Suprapubic skin (tissue), 4 donors: ENCODE measurements around the gene SHQ1.

ENCODE experiments used
- EP300 ChIP-seq: sonication (generic); formaldehyde crosslinking; IDR thresholded peaks from one replicate; pipeline ENCODE4 v1.6.1; 2017; ENCODE audit warnings: antibody characterized with exemption
- POLR2A ChIP-seq, 2 donors: fragments of 450-650 bp; IDR thresholded peaks; one replicate each; pipeline ENCODE4 v1.6.1; 2017; ENCODE audit warnings: antibody characterized with exemption in 2 of 2, mild to moderate bottlenecking in 2 of 2, moderate library complexity in 2 of 2
- POLR2AphosphoS5 ChIP-seq, 3 donors: sonication (generic); formaldehyde crosslinking; IDR thresholded peaks; one replicate each; pipeline ENCODE4 v1.6.1; 2017; ENCODE audit warnings: antibody characterized with exemption in 3 of 3
- TF ChIP-seq, protein P1 (sequence below), 2 donors: fragments of 200-600 bp in 1 of 2; fragments of 450-650 bp in 1 of 2; sonication (generic) in 1 of 2; IDR thresholded peaks; one replicate each; pipeline ENCODE4 v1.5.1; 2016 to 2019; ENCODE audit warnings: antibody characterized with exemption in 2 of 2, mild to moderate bottlenecking in 1 of 2, moderate library complexity in 1 of 2

DNA sequence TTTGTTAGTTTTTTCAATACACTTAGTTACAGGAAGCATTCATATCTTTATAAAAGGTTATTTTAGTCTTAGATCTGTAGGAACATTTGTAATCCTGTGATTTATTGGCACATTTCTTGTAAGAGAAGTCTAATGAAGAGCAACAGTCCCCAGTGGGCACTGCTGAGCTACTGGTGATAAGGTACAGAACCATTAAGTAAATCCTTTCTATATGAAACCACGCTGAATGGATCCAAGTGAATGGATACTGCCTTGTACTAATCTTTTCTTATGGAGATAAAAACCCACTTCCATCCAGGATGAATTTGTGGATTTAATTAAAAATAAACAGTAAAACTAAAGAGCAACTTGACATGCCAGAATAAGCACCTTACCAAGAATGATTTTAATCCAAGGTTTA is 64.0 kb downstream of the SHQ1 start:
- TF ChIP-seq, protein P1, sequence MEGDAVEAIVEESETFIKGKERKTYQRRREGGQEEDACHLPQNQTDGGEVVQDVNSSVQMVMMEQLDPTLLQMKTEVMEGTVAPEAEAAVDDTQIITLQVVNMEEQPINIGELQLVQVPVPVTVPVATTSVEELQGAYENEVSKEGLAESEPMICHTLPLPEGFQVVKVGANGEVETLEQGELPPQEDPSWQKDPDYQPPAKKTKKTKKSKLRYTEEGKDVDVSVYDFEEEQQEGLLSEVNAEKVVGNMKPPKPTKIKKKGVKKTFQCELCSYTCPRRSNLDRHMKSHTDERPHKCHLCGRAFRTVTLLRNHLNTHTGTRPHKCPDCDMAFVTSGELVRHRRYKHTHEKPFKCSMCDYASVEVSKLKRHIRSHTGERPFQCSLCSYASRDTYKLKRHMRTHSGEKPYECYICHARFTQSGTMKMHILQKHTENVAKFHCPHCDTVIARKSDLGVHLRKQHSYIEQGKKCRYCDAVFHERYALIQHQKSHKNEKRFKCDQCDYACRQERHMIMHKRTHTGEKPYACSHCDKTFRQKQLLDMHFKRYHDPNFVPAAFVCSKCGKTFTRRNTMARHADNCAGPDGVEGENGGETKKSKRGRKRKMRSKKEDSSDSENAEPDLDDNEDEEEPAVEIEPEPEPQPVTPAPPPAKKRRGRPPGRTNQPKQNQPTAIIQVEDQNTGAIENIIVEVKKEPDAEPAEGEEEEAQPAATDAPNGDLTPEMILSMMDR (IDR thresholded peaks at IDR 0.05), result no peak
- no peak for TF ChIP-seq EP300
- no peak for TF ChIP-seq POLR2A (IDR thresholded peaks at IDR 0.05)
- no peak for TF ChIP-seq POLR2AphosphoS5 (IDR thresholded peaks at IDR 0.05)
